HG02642 (cell line): Measurements from ENCODE around the gene CDYL.
"Not testable (repeated sequence)": the region's sequence is repeated elsewhere in the genome, so short reads cannot be mapped to it uniquely, and the experiment has no call there.

ENCODE experiments used
- ATAC-seq: cut with Tn5 transposase; IDR thresholded peaks from one replicate; pipeline ENCODE4 v1.9.1; 2021; ENCODE audit warnings: mild to moderate bottlenecking; ENCODE audit not compliant: unreplicated experiment, poor library complexity

Gene CDYL

DNA sequence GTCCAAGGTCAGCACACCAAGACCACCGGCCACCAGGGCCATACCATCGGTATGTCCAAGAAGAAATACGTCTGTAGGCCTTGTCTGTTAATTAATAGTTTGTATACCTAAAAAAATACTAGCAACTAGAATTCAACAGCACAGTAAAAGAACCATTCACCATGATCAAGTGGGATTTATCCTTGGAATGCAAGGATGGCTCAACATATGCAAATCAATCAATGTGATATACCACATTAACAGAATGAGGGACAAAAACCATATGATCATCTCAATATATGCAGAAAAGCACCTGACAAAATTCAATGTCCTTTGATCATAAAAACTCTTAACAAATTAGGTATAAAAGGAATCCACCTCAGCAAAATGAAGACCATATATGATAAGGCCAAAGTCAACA, 203.2 kb downstream of the CDYL start:
- ATAC-seq, result no peak

DNA sequence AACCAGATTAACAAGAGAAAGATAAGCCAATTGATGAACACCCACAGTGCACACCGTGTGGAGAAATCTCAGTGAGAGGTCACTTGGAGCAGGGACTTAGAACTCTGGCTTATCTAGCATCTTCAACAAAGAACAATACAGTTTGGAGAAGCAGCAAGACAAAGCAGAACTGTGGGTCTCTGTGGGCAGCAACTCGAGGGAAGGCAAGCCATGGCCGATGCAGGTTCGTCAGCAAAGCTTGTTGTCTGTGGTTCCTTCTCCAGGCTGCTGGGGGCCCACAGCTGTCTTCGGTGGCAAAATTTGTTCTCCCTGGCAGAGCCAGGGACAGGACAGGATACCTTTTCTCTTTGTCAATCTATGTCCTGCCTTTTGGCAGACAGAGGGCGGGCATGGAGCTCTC, 205.6 kb downstream of the CDYL start:
- ATAC-seq, result no peak

DNA sequence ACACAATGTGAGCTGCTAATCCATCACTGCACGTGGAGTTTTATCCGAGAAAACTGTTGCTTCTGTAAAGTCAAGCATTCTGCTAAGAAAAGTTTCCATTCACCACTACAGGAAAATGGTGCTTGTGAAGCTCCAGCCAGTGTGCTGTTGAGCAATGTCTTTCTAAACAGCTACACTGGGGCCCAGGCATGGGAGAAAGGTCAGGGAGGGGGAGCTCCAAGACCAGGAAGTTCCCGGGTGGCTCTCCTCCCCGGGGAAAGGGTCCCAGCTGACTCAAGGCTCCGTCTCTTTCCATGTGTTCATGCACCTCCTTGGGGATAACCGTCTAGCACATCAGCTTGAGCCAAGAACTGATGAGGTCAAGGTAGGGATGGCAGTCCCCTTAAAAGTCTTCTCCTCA, 207.1 kb downstream of the CDYL start:
- ATAC-seq, result no peak

DNA sequence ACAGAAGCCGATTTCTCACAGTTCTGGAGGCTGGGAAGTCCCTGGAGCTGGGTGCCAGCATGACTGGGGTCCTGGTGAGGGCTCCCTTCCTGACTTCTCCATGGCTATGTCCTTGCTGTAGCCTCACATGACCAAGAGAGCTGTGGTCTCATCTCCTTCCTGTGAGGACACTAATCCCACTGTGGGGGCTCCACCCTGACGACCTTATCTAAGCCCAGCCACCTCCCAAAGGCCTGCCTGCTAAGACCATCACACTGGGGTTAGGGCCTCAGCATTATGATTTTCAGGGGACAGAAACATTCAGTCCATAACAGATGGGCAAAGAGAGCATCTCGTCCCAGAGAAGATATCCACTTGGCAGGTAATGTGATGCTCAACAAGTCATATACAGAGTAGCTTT, 210.8 kb downstream of the CDYL start:
- no peak for ATAC-seq

DNA sequence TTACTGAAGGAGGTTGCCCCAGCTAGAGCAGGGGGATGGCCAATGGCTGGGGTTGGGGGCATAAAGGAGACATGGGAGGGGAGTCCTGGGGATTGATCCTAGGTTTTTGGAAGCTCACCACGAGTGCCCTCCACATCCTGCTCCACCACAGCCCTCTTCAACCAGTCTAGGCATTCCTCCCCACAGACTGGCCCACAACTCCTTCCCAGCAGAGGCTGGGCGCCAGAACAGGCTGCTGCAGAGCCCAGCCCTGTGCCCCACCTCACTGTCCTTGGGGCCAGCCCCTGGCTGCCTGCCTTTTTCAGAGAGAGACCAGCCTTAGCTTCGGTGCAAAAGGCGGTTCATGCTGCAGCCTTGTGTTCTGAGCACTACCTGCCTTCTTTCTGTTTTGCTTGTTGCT, 211.2 kb downstream of the CDYL start:
- ATAC-seq, result no peak

DNA sequence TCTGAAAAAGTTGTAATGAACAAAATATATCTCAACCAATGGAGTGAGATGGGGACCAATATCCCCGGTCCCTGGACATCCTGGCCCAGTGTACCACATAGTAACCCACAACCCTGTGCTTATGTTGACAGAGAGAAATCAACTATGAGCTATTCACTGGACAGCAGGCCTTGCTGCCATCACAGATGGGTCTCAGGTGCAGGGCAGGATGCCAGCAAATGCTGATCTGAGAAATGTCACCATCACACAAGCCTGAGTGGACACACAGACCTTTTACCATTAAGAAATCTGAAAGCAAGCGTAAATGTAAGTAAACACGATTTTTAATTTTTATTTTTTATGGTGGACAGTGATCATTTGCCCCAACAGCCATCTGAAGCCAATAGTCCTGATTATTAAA, 218.5 kb downstream of the CDYL start:
- no peak for ATAC-seq

DNA sequence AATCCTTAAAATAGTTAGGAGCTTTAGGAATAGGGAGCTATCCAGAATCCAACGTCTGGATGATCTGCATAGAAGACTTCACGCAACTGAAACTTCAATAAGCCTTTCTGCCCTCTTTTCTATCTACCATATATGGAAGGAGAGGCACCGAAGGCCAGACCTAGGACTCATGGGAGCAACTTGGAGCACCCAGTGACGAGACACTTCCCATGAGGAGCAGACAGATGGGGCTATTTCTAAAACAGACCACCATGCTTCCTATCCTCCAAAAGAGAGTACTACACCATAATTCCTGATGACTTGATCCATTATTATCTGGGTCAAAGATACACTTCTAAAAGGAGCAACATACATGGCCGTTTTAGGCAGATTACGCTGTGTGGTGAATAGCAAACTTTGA, 221.7 kb downstream of the CDYL start:
- ATAC-seq, result no peak

DNA sequence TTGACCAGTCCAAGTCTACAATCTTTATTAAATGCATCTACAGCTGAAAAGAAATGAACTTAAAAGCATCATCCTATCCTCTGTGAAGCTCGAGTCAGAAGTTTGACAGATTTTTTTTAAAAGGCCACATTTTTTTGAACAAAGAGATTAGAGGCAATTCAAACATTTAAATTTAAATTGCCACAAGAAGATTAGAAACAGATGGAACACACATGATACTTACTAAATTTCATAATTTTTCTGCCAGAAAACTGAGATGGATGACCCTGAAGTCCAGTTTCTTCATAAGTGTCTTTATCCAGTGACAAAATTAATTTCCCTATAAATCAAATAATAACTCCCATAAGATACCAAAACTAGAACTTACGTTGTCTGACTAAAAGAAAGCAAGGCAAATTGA, 223.4 kb downstream of the CDYL start:
- no peak for ATAC-seq

DNA sequence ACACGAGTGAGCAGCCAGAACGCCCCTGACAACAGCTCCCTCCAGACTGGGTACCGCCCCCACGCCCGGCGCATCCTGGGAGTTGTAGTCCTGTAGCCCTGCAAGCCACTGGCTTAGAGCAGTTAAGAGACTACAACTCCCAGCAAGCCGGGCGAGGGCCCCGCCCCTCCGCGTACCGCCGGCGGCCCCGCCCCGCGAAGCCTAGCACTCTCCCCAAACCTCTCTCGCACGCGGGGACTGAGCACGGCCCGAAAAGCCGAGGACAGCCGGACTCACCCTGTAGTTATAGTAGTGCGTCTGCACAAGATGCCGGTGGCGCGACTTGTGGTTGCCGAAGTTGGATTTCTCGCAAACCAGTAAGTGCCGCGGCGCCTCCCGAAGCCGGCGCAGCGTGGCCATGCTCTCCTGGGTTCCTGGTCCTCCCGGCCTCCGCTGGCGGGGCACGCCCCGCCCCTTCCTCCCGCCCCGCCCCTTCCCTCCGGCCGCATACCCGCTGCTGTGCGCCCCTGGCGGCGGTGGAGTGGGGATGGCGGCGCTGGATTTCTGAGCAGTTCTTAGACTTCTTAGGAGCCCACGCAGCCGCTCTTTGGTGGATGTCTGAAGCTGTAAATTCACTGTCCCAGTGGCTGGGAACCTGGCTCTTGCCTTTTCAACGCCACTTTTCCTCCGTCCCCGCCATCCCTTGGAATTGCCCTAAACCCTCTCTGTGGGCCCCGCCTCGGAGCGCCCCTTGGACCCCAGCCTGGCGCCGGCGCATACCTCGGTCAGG, 227.6 kb downstream of the CDYL start, which contains the start of gene RPP40:
Gene RPP40, minus strand, starts transcription at position 434 of the 769 bp plus-strand sequence. Its CDS starts 35 bp downstream, at position 399.
- ATAC-seq, result peak; percentile 96

DNA sequence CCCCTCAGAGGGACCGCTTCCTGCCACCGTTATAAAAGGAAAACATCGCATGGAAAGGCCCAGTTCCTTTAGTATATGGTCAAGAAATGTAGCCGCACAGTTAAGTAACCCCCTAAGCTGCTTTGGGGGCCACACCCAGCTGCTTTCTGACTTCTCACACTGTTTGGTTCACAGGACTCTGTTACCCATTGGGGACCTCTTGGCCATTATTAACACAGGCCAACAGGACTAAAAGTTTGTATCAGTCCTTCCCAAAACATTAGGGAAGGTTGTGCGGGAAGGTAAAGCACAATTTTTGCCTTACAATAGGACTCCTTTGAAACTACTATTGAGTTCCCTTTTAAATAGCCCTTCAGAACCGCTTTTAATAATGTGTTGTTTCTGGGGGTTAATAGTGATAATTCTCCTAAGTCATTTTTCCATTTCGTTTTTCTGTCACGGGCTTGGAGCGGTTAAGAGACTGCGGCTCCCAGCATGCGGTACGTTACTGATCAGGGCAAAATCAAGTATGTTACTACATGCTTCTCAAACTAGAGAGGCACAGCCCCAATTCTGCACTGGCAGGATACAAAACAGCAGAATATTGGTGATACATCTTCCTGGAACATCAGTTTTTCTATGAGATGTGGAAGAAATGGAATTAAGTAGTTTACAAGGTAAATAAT, 228.3 kb downstream of the CDYL start:
- no peak for ATAC-seq

DNA sequence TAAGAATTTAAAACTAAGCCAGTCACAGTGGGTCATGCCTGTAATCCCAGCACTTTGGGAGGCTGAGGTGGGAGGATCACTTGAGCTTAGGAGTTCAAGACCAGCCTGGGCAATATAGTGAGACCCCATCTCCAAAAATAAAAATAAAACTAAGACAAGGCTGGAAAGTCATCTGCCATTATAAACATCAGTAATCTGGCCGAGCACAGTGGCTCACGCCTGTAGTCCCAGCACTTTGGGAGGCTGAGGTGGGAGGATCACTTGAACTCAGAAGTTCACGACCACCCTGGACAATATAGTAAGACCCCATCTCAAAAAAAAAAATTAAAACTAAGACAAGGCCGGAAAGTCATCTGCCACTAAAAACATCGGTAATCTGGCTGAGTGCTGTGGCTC, 228.8 kb downstream of the CDYL start:
- ATAC-seq, result not testable (repeated sequence)
